HG03354 (cell line): Measurements from ENCODE around the gene ADAMTSL2.

Experiments used
- ATAC-seq: cut with Tn5 transposase; IDR thresholded peaks from one replicate; pipeline ENCODE4 v1.9.1; 2021; ENCODE audit warnings: mild to moderate bottlenecking; ENCODE audit not compliant: unreplicated experiment, poor library complexity, severe bottlenecking

The ADAMTSL2 gene

GRCh38 chr9:133529457-133529856 lies 5.0 kb upstream of the ADAMTSL2 start:
- no peak for ATAC-seq

GRCh38 chr9:133529874-133530273 lies 4.6 kb upstream of the ADAMTSL2 start:
- no peak for ATAC-seq

- no peak for ATAC-seq
Observed at GRCh38 chr9:133531293-133531692, 3.2 kb upstream of the ADAMTSL2 start.

- no peak for ATAC-seq
Observed at GRCh38 chr9:133532937-133533668, 1.4 kb upstream of the ADAMTSL2 start.

GRCh38 chr9:133533857-133534256 lies 647 bp upstream of the ADAMTSL2 start:
- ATAC-seq = no peak

- ATAC-seq = no peak
Observed at GRCh38 chr9:133535306-133535877, 888 bp downstream of the ADAMTSL2 start.

GRCh38 chr9:133536080-133536479 lies 1.6 kb downstream of the ADAMTSL2 start:
- ATAC-seq = no peak

- ATAC-seq = no peak
Observed at GRCh38 chr9:133536536-133536935, 2.0 kb downstream of the ADAMTSL2 start.

- ATAC-seq = no peak
Observed at GRCh38 chr9:133537257-133537656, 2.8 kb downstream of the ADAMTSL2 start.

GRCh38 chr9:133538176-133538575 lies 3.7 kb downstream of the ADAMTSL2 start:
- no peak for ATAC-seq

GRCh38 chr9:133538851-133539833 lies 4.6 kb downstream of the ADAMTSL2 start:
- ATAC-seq = no peak

- no peak for ATAC-seq
Observed at GRCh38 chr9:133539991-133540697, 5.6 kb downstream of the ADAMTSL2 start.

GRCh38 chr9:133540698-133541025 lies 6.2 kb downstream of the ADAMTSL2 start:
- ATAC-seq = no peak

- ATAC-seq = no peak
Observed at GRCh38 chr9:133542002-133542401, 7.5 kb downstream of the ADAMTSL2 start.

- ATAC-seq = no peak
Observed at GRCh38 chr9:133543772-133544467, 9.4 kb downstream of the ADAMTSL2 start.

- no peak for ATAC-seq
Observed at GRCh38 chr9:133545494-133546286, 11.2 kb downstream of the ADAMTSL2 start.

GRCh38 chr9:133546287-133546680 lies 11.8 kb downstream of the ADAMTSL2 start:
- ATAC-seq = no peak

- ATAC-seq = no peak
Observed at GRCh38 chr9:133547116-133547515, 12.6 kb downstream of the ADAMTSL2 start.

- no peak for ATAC-seq
Observed at GRCh38 chr9:133551446-133551845, 16.9 kb downstream of the ADAMTSL2 start.
